ENCODE results near the gene GPD1L.

The GPD1L gene

DNA sequence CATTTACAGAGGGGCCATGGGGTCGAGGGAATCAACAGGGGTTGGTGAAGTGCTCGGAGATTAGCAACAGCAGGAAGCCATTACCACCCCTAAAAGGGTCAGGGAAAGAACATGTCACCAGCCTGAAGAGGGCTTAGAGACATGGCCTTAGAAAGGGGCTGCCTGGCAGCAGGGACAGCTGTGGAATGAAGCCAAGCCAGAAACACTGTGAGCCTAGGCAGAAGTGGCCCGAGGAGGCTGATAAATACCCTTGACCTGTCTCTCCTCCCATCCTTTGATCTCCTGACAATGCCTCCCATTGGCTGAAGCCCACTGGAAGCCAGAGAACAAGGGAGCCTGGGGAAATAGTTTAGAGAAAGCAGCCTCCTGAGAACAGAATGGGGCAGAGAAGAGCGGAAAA lies 31.4 kb downstream of the GPD1L start:
- DNase-seq (ENCODE audit: low spot score) = no peak

DNA sequence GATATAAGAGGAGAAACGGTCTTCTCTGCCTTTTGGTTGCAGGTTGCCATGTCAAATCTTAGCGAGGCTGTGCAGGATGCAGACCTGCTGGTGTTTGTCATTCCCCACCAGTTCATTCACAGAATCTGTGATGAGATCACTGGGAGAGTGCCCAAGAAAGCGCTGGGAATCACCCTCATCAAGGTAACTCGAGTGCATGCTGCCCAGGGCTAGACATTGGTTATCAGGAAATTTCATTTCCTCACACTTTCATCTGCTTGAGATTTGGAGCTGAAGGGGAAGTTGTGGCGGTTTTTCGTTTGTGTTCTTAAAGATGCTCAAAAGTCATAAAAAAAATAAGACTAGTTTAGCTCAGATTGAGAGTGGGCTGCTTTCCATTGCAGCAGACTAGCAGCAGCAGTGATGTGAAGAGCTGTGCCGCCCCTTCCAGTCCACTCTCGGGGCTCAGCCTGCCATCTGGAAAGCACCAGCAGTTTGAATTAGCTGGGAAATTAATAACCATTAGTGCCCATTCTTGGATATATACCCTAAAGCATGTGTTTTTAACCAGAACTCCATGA lies 32.2 kb downstream of the GPD1L start:
- peak; percentile 32 for DNase-seq (ENCODE audit: low spot score)

DNA sequence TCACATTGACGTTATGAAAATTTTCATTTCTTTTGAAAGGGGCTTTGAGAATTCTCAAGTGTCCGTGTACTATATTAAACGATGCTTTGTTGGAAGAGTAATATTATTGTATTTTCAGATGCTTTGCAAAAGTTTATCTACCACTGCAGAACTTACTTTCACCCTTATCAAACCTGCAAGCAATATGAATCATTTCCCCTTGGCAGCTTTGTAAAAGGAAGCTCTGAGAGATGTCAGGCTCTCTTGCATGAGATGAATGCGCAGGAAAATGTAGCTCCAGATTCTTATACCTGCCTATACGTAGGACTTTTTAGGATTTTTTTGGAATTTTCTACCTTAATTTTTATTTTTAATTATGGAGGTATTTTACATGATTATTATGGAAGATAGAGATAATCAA lies 34.5 kb downstream of the GPD1L start:
- DNase-seq (ENCODE audit: low spot score) = no peak

DNA sequence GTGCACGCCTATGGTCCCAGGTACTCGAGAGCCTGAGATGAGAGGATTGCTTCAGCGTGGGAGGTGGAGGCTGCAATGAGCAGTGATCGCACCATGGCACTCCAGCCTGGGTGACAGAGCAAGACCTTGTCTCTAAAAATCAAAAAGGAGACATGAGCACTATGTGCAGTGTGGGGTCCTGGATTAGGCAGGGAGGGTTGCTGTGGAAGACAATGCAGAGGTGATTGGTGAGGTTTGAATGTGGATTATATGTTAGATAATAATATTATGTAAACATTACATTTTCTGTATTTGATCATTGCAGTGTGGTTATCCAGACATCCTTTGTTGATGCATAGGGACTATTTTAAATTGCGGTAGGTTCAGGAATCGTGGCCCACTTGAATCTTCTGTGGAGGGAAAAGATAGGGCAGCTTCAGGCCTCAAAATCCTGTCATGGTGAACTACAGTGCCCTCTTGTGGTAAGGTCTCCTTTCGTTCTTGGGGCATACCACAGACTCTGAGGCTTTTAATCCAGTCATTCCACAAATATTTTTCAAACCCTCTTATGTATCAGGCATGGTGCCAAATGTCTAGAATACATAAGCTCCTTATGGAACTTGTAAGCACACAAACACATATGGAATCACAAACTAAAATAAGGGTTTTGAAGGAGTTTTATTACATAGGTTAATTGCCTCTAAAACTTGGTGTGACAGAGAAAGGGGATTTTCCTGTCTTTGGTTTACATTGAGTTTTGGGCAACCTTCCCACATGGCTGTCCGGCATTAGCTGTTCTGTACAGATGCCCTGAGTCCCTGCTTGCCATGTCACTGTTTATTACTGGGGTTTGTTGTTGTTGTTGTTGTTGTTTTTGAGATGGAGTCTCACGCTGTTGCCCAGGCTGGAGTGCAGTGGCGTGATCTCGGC lies 37.7 kb downstream of the GPD1L start:
- peak; percentile 85 for DNase-seq (ENCODE audit: low spot score)

DNA sequence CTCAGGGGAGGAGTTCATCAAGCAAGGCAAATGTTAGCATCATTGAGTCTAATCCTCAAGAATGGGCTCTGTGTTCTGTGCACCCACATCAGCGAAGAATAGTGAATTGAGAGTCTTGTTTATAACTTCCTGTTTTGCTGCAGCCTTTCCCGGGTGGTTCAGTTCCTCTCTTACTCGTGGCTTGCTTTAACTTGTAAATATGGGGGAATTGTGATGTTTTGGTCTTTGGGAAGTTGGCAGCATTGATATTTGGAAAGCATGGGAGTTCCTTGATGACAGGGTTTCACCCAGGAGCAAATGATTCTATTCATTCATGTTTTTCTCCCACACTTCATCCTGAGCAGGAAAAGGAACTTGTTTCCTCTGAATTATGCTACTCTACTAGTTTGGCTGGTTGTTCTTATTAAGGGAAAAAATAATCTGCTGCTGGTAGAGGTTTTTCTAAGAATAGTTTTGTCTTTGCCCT lies 40.4 kb downstream of the GPD1L start:
- no peak for DNase-seq (ENCODE audit: low spot score)

DNA sequence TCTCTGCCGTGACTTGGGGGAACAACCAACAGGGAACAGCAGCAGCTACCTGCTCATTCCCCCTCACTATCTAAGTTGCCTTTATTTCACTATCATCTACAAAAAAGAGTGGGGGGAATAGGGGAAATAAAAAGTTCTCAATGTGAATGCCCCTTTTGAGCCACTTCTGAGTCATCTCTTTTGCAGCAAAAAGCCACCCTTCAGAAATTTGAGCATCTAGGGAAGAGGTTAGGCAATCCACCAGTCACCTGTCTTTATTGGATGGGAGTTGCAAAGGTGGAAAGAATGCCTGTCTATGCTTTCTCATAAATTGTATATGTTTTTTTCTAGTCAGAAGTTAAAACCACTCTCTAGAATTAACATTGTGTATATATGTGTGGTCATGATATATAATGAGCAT lies 41.1 kb downstream of the GPD1L start:
- no peak for DNase-seq (ENCODE audit: low spot score)

DNA sequence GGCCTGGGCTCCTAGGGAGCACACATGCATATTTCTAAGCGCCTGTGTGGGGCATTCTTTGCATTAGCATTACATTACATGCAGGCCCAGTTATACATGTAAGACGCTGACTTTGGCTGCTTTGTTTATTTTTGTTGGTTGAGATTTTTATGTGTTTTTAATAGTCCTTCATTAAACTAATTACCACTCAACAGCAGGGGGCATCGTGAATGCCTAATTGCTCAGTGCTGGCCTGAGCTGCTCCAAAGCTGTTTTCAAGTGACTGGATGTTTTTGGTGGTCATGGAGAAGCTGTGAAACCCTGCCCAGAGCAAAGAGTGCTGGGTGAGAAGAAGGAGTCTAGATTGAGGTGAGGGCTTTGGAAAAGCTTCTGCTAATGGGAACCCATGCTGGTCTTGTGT lies 41.5 kb downstream of the GPD1L start:
- DNase-seq (ENCODE audit: low spot score) = no peak

DNA sequence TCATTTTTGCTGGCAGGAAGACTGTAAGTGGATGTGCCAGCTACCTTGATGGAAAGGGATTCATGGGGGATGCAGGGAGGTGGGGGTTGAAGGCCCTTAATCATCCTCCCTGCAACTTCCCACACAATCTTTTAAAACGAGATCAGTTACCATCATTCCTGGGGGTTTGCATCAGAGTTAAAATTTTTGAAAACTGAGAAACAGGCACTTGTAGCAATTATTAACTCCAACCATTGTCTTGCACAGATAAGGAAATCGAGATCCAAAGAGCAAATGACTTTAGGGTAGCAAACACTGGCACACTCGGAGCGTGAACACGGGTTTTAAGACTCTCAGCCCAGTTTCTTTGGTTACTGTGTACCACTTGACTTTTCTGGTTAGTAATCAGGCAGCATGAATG lies 41.9 kb downstream of the GPD1L start:
- DNase-seq (ENCODE audit: low spot score) = peak; percentile 64

DNA sequence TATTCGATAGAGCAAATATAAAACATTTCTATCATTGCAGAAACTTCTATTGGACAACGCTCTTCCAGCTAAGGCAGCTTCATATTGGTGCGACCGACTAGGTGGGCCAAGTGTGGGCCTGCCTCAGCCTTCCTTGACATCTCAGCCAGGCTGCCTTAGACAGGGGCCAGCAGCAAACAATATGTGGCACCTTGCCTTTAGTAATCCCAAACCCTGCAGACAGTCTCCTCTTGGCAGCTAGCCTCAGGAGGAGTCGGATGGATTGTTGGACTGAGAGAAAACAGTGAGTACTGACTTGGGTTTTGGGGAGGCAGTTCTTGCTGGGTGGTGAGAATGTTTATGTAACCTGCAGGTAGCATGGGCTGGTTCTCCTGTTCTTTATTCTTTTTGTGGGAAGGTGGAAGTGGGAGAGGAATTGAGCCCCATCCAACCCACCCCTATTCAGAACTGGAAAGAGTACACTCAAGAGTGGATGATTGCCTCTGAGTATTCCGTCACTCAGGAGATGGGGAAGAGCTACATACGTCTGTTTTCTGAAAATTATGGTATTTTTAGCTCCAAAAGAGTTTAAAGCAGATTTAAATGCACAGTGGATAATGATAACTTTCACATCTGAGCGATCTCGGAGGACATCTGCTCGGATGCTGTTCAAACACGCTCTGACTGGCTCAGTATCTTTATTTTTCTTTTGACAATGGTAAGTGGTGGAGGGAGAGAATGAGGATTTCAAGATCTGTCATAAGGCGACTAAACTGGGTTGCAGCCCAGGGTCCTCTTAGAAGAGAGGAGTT lies 47.2 kb downstream of the GPD1L start:
- no peak for DNase-seq (ENCODE audit: low spot score)

DNA sequence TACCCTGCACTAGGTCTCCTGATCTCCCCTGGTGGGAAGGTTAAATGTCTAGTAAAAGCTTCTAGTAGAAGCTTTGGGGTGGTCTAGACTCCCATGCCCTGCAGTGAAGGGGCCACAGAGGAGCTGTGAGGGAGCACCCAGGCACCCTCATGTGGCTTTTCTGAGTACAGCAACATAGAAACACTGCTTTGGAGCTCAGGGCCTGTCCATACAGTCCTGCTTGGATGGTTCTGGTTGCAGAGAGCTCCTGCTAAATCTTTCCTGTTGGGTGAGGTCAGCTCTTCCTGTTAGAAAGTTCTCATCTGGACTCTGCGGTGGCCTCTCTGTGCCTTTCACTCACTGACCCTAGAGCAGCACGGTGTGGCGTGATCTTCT lies 47.8 kb downstream of the GPD1L start:
- DNase-seq (ENCODE audit: low spot score) = peak; percentile 27

DNA sequence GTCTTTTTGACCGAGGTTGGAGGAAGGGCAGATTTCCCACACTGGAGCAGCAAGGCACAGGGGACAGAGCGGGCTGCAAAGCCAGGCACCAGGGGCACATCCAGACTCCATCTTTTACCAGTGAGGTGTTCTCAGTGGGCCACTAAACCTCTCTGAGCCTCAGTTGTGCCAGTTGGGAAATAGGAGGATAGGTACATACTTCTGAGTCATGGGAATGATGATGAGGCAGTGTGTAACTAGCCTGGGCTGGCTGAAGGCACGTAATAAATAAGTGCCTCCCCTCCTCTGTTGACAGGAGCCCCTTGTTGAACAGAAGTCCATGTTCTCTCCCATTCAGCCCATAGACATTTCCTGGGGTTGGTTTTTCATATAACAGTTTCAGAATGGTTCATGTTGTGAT lies 48.7 kb downstream of the GPD1L start:
- DNase-seq (ENCODE audit: low spot score) = no peak

DNA sequence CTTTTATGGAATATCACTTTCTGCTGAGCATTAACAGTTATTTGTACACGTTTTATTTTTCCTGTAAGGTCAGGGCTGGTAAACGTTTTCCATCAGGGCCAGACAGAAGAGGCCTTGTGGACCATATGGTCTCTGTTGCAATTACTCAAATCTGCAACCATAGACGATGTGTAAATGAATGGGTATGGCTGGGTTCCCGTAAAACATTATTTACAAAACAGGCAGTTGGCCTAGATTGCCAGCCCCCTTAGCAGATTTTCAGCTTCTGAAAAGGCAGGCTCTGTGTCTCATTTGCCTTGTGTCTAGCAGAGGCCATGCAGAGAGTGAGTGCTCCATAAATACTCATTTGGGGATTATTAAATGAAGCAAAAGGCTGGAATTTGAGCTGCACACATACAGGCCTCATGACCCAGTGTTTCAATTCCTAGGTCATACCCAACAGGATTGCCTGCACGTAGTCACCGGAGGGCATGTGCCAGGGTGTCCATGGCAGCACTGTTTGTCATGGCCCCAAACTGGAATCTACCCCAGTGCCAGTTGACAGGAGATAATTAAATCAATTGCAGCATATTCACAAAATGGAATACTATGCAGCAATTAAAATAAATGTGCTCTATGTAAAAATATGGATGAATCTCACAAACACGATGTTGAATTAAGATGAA lies 51.3 kb downstream of the GPD1L start:
- DNase-seq (ENCODE audit: low spot score) = no peak

DNA sequence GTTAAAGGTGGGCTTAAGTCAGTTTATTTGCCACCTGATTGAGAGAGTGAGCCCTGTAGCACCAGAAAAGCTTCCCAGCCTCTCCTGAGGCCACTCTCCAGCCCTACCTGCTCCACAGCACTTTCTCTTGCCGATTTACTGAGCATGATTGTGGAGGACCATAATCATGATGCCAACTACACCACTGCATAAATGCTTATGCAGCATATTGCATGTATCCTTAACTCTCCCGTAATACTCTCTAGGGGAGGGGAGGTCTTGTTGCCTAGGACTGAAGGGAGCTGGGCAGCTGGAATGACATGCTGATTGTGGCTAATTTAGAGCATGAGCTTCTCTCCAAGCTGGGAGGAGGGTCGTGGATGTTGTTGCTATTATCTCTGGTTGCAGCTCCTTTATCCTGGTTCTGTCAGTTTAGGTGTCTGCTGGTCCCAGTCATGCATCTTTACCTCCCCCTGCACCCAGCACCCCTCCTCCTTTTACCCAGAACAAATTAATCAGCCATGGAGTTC lies 54.3 kb downstream of the GPD1L start:
- no peak for DNase-seq (ENCODE audit: low spot score)

DNA sequence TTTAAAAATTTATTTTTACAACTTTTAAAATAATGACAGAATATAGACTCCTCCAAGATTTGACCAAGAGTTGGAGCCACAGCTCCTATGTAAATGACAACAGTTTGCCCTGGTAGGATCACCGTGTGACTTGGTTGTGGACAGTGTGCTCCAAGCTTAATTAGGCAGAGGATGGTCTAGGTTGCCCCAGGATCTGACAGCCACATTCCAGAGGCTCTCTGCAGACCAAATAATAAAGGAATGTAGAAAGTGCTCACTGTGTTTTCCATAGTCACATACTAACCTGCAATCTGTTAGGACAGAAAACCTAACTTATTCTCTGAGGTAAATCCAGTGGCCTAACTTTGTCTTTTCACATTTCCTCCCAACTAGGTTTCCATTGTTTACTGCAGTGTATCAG lies 59.0 kb downstream of the GPD1L start:
- DNase-seq (ENCODE audit: low spot score) = no peak

DNA sequence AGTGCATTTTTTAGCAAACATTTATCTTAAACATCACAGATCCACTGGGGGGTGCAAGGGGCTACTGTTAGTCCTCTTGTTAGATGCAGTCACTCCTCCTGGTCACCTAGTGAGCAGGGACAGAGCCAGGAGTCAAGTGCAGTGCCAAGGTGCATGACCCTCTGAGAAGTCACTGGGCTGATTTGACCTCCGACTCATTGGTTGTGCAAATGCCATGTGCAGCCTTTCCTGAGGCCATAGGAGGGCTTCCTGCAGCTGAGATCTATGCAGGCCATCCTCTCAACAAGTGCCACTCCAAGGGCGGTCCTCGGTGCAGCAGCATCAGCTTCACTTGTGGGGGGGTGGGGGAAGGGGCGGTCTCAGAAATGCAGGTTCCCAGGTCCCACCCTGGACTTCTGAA lies 60.2 kb downstream of the GPD1L start:
- DNase-seq (ENCODE audit: low spot score) = no peak

DNA sequence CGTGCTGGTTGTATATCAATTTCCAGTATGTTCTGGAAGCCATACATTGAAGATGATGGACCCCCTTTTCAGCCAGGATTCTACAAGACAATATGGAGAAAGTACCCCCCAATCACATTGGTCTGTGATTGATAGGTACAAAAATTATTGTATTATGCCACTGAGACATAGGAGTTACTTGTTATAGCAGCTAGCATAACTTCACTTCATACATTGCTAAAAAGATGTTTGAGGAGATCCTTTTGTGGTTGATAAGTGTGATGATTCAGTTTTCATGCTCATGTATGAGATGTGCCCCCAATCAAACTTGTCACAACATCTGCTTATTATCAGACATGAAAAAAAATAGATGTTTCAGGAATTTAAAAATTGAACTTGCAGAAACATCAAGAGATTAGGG lies 66.0 kb downstream of the GPD1L start:
- no peak for DNase-seq (ENCODE audit: low spot score)

DNA sequence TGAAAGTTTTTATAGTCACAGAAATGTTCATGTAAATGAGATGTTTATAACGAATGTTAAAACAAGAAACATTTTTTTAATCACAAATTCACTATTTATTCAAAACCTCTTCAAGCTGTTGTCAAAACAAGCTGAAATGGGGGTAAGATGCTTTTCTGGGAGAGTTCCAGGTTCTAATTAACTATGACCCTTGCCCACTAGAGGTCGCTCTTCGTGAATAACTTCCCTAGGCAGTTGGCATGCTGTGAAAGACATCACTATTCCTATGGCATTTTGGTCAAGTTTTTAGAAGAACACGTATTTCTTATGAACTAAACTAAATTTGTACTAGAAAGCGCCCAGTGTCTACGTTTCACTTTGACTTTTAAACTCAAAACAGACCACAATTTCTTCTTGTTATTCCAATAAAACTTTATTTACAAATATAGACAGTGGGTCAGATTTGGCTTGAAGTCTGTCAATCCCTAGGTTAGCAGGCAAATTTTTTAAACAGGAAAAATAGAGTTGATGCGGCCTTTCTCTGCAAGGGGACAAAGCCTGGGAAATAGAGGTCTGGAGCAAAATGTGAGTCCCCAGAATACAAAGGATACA lies 69.3 kb downstream of the GPD1L start:
- peak; percentile 65 for DNase-seq (ENCODE audit: low spot score)

DNA sequence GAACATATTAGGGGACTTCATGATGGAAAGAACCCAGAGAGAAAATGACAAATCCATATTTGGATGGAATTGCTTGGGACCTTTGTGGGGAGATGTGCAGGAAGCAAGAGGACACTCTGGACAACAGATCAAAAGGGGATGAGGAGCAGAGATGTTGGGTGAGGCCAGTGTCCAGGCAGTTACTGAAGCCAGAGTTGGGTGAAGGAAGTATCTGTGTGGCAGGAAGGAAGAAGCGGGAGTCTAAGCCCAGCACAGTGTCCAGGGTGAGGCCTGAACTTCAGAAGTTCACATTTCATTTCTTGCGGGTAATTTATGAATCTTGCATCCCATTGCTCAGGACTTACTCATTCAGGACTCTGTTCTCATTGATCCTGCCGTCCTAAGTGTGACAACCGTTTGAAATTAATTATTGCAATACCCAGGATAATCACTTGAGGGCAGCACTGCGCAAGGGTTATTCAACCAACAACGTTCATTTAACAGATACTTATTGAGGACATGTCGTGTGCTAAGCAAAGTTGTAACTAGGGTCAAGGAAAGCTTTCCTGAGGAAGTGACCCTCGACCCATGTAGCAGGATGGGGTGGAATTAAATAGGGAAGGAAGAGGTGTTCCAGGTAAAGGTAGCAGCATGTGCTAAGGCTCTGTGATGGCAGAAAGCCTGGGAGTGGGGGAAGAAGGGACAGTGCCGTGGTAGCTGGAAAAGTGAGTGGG lies 70.7 kb downstream of the GPD1L start:
- DNase-seq (ENCODE audit: low spot score) = peak; percentile 79

DNA sequence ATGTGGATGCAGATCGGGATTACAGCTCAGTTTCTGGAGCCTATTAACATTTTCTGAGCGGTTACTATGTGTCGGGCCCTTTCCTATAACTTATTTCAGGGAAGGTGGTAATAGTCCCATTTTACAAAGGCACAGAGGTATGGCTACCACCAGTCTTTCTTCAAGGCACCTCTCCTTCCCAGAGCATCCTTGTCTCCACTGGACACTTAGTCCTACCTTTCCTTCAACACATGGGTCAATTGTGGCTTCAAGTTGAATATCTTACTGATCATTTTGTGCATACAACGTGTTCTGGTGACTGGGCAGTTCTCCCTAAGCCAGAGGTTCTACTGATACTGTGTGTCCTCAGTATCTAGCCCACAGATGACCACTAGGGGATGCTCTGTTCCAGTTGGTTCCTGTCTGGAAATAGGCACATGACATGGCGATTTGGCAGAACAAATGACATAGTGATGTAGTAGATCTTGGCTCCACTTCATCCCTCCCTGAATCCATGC lies 71.3 kb downstream of the GPD1L start:
- peak; percentile 78 for DNase-seq (ENCODE audit: low spot score)

DNA sequence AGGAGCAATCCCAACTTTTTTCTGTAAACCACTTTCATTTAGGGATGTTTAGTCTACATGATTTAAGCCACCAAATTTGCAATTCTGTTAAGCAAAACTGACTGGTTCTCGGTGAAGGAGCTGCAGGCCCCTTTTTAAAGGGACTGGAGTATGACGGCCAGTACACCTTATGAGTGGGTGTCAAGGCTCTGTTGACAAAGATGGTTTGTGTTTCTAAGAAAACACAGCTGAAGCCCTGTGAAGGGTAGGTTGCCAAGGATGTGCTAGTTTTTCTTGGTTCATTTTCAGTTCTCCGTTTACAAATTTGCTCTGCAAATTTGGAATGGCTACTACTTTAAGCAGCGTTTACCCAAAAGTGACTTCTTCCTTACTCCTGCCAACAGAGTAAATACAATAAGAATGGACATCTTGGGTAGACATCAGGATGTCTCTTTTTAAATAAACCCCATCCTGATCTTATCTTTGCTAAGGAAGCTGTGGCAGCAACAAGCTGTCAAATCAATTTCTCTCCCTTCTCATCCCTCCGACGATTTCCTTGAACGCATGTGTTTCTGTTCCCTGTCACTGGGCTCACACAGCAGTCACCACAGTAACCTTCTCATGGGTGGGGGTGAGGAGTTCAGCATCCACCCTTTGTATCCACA lies 73.8 kb downstream of the GPD1L start:
- DNase-seq (ENCODE audit: low spot score) = no peak

Measured in kidney tubule cell (primary cell).